ENCODE results near the gene TXNIP.

TXNIP gene

DNA sequence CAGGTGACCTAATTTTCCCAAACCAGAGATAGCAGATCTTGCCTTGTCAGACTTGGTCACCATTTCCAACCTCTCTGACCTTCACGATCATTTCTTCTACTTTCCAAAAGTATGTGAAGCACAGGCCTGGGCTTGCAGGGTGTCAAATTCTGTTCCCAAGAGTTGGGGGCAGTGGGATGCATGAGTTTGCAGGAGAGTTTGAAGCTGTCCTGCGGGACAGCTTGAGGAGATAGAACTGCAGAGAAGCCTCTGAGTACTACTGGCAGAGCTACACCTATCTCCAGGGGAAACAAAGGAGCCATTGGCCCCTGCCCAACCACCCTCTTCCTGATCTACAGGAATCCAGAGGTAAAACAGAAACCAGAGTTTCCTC lies 11.3 kb downstream of the TXNIP start:
- no peak for DNase-seq

DNA sequence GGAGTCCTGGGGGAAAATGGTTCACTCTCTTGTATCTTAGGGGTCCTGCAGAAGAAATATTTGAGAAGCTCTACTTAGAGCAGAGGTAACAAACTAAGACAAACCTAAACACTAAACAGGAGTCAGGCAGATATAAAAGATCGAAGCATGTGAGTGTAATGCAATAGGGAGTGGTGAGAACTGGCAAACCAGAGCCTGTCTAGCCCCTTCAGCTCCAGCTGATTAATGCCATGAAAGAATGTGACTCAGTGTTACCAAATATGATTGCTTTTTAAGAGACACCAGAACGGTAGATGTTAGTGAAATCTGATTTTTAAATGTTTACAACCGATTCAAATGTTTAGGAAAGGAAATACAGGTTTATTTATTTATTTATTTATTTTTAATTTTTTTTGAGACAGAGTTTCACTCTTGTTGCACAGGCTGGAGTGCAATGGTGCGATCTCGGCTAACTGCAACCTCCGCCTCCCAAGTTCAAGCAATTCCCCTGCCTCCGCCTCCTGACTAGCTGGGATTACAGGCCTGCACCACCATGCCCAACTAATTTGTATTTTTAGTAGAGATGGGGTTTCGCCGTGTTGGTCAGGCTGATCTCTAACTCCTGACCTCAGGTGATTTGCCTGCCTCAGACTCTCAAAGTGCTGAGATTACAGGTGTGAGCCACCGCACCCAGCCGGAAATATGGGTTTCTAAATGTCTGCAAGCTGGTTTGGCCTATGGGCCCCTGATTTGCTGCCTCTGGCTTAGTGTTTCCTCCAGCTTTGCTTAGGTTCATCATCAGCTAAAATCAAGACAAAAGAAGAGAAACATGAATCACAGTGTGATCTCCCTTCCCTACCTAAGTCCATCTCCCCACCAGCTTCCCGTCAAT lies 12.2 kb downstream of the TXNIP start:
- DNase-seq: no peak

DNA sequence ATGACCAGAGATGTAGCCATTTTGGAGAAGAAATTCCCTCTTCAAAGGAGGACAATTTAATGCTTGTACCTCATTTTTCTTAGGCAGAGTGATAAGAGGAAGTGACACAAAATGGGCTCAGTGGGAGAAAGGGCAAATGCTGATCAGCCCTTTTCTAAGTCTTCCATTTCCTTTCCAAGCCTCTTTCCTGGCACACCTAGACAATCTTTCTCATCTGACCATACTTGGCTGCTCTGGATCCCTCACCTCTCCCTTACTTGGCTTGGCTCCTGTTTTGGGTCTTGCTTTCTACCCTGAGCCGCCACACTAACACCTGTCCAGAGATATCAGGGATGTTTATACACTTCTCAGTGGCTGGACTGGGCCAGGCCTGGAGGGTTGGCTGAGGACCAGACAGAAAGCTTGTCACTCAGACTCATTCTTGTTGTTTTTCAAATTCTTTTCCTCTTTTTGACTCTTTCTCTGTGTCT lies 13.1 kb downstream of the TXNIP start:
- no peak for DNase-seq

DNA sequence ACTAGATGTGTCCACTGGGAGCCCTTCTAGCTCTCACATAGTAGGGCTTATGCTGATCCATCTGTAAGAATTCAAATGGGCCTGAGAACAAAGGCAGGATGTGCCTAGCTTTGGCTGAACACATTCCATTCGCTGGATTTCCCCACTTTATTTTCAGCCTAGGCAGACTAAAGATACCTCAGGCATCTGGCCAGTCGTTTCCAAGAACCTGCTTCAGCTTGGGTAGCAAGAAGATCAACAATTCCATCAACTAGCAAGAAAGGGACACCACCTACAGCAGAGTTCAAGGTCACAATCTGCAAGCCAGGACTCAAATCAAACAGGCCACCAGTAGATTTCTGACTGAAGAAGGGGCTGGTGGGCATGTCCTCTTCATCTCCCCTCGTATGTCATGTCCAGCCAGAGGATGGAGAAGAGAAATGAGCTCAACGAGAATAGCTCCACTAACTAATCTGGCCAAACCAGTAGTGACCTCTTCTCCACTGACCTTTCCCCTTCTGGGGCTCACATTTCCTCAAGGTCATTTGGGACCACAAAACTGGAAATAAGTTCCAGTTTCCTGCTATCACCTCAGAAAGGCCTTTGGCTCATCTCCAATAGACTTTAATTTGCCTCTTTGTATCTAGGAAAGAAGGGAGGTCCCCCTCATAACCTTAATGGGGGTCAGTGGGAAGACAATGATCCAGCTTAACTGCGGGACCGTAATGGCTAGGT lies 14.2 kb downstream of the TXNIP start:
- no peak for DNase-seq

DNA sequence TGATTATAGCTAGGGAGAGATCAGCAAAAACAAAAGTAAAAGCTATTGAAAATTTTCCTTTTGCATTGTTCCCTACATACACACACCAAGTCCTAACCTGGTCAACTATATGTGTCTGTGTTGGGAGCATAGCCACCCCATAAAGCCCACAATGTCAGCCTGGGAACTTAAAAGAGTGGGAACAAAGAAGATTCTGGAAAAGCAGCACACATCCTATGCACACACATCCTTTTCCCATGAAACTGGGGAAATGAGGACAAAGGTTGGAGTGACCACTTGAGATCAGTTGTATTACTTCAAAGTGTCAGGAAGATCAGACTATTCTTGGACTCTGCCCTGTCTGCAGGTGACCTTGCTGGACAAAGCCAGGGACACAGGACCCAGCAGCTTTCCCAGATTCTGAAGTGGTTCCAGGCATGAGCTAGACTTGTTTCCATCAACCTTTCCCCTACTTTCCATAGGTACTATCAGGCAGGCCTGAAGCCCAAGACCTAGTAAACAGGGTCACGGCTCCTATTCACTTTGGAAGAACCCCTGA lies 15.9 kb downstream of the TXNIP start:
- DNase-seq: no peak

DNA sequence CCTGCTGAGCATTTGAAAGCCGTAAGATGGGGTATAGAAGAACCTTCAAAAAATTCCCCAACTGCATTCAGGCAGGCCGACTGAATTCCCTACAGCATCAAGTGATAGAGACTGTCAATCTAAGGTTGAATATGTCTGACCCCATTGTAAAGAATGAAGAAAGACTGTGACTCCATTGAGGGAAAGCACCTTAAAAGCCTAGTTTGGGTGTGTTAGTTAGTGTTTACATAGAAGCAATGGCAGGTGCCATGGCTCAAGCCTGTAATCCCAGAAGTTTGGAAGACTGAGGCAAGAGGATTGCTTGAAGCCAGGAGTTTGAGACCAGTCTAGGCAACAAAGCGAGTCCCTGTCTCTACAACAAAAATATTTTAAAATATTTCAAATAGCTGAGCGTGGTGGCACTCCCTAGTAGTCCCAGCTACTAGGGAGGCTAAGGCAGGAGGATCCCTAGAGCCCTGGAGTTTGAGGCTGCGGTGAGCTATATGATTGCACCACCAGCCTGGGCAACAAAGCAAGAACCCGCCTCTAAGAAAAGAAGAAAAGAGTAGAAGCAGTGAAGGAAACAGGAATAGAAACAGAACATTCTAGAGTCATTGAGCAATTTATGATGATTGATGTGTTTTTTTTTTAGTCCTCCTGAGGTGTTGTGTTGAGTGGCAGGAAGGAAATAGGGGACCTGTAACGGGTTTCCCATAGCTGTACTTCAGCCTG lies 16.5 kb downstream of the TXNIP start:
- no peak for DNase-seq

DNA sequence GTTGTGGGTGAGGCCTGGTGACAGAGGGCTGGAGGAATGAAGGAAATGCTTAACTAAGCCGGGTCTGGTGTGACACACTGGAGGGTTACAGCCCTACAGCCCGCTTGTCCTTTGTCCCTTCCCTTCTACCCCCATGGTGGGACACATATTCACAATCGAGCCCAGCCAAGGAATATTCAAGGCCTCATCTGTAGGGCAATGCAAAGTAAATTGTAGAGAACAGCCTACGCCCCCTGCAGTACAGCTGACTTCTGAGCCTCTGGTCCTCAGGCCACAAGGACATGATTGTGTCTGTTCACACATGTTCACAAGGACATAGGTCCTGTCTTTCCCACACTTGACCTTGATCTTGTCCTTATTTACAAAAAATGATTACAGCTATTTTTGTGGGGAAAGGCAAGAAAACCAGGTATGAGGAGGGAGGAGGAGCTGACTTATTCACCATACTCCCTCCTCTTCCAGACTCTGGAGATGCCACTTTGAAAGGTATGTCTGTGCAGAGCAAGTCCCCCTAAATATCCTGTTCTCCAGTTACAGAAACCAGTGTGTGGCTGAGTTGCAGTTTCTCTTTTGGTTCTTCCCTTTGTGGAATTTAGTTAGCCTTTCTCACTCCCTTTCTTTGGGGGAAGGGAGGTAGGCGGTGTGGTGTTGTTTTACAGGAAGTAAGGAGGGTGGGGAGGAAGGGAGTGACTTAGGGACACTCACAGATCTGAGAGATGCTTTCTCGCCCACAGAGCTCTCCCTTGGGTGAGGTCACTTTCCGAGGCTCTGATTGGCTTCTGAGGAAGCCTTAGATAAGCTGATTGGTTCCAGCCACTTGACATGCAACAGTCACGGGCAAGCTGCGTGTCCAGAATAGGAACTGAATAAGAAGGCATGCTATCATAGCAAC lies 17.3 kb downstream of the TXNIP start:
- DNase-seq: peak; percentile 100

DNA sequence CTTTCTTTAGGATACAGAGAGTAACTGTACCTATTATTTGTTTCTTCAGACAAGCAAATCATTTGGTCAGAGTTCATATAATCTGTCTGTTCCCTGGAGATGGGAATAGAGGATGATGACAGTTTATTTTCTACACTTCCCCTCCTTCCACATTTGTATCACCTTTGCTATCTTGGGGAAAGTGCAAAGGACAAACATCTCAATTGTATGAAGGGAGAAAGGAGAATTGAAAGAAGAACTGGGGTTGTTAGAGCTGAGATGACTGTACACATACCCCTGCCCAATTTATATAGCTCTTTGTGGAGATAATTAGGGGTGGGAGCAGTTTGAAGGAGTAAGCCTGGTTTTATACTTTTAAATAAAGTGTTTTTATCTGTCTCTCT lies 17.9 kb downstream of the TXNIP start:
- DNase-seq: no peak

DNA sequence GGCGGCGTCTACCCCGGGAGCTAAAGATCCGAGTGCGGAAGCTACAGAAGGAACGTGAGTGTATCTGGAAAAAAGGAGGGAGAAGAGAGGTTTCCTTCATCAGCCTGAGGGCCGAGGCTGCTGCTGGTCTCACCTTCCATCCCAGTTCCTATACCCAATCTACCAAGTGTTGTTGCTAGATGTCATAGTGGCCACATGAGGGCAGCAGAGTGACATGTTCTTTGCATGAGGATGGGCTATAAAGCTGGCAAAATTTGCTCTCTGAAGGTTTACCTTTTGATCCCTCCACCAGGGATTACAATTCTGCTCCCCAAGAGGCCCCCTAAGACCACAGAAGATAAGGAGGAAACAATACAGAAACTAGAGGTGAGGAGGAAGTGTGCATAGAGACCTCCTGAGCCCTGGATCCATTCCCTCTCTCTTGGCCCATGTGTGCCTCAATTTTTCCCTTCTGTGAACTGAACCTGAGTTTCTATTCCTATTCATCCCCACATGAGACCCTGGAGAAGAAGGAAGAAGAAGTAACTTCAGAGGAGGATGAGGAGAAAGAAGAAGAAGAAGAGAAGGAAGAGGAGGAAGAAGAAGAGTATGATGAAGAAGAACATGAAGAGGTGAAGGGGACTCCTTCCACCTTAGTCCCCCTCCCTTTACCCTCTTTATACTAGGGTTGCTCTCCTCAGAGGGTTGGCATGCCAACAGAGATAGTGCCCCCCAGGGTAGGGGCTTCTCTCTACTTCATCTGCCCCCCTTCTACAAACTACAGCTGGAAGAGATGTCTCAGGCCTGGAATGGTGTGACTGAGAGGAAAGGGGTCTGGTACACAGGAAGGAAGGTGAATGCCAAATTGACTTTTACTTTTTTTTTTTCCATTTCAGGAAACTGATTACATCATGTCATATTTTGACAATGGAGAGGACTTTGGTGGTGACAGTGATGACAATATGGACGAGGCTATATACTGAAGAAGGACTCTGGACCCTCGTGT lies 18.6 kb downstream of the TXNIP start:
- DNase-seq: peak; percentile 83

DNA sequence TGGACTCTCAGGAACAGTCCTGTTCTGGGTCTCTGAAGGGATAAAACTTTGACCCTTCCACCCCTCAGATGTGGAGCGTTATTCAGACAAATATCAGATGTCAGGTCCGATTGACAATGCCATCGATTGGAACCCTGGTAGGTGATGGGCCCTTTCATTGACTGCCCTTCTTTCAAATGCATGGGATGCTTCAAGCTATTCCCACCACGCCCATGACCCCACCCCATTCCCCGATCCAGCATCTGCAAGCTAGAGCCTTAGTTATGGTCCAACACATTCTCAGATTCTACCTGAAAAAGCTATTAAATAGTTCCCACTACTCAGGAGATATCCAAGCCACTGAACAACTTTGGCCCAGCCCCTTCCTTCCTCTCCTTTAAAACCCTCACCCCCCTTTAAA lies 19.4 kb downstream of the TXNIP start:
- no peak for DNase-seq

DNA sequence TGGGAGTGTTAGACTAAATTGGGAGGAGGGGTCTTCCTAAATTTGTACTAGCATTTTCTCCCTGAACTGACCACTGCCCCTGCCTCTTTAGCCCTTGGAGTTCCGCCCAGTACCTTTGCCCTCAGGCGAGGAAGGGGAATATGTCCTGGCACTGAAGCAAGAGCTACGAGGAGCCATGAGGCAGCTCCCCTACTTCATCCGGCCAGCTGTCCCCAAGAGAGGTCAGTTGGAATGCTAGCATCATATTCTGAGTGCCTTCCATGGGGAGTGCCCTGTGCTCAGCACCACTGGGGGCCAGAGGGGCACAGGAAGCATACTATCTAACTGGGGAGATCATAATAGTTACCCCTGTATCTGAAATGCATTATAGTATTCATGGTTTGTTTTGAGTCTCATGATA lies 21.2 kb downstream of the TXNIP start:
- DNase-seq: no peak

DNA sequence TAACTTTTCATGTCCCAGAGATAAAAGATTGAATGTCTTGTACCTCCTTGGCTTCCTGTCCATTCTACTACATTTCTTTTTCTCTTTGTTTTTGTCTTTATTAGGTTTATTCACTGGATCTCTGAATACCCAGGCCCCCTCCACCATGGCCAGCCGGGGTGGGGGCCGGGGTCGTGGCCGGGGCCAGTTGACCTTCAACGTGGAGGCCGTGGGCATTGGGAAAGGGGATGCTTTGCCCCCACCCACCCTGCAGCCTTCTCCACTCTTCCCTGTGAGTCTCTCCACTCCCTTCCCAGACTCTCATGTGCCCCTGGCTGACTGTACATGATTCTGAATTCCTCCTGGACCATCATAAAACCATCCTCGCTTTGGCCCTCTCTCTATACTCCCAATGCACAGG lies 21.7 kb downstream of the TXNIP start:
- no peak for DNase-seq

DNA sequence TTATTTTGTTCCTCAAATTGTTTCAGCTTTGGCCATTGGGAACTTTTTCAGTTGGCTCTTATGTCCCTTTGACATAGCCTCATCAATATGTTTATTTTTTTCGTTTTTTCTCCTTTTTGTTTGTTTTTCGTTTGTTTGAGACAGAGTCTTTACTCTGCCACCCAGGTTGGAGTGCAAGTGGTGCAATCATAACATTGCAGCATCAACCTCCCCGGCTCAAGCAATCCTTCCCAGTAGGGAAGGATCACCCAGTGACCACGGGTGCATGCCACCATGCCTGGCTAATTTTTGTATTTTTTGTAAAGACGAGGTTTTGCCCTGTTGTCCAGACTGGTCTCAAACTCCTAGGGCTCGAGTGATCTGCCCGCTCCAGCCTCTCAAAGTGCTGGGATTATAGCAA lies 23.8 kb downstream of the TXNIP start:
- no peak for DNase-seq

DNA sequence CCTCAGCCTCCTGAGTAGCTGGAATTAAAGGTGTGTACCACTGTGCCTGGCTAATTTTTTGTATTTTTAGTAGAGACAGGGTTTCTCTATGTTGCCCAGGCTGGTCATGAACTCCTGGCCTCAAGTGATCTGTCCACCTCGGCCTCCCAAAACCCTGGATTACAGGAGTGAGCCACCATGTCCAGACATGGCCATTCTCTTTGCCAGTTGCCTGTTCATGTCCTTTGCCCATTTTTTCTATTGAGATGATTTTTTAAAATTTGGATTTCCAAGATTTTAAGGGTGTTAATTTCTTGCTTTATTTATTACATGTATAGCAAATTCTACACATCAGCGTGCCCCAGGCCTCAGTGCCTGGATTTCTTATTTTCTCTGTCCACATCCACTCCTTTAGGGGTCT lies 29.1 kb downstream of the TXNIP start:
- no peak for DNase-seq

DNA sequence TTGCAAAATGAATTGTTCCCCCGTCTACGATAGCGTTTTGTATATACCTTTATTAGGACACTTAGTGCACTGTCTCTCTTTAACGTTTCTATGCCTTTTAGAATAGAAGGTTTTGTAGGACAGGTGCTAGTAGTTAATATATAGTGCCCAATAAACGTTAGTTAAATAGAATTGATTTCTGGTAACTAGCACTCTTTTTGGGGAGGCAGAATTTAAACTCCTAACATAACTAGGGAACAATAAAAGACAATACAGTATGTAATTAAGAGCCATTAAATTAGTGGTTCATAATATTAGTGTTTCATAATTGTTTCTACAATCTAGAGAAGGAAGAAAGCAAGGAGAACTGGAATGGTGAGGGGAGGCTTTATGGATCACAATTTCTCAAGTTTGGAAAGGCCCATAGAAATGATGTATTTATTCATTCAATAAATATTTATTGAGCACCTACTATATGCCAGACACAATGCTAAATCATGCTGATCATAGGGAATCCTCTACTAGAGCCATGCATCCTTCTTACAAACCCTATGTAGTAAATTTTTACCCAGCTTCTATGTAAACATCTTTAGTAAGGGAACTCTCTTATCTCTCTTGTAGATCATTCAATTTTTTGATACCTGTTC lies 31.1 kb downstream of the TXNIP start:
- no peak for DNase-seq

DNA sequence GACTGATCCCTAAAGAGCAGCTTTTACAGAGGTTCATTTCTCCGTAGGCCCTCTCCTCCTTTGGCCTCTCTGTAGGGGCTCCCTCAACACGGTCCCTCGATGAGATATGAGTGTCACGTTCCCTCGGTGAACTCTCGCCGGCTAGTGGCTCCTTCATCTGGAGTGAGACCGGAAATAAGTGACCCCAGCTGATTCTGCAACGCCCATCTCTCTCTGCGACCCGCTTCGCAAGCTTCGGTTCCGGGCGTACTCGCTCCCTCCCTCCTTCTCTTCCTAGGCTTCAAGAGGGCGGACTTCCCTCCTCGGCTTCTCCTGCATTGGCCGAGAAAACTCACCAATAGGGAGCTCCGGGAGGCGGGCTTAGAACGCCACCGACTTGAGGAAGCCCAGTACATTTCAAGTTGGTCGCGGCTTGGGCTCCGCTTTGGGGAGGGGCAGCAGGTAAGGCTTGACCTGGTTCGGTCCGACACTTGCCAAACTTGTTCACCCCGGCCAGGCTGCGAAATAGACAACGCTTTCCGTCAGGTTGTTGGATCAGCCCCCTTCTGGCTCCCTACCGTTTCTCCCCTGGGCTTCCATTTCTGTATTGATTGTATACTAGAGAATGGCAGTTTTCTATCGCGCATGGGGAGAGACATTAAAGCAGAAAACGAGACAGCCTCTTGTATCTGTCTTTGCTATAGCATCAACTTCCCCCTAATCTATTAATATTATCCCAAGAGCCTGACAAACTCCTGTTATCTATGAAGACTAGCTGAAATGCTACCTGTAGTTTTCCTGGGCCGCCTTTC lies 31.9 kb downstream of the TXNIP start, which contains the start of the genes ANKRD34A and POLR3GL:
TSS of gene ANKRD34A (minus strand) at position 248 of the 791 bp plus-strand sequence. CDS start 2,816 bp downstream, outside the sequence.
TSS of gene POLR3GL (plus strand) at position 363 of the 791 bp plus-strand sequence. CDS start 10,176 bp downstream, outside the sequence.
- DNase-seq: peak; percentile 88

DNA sequence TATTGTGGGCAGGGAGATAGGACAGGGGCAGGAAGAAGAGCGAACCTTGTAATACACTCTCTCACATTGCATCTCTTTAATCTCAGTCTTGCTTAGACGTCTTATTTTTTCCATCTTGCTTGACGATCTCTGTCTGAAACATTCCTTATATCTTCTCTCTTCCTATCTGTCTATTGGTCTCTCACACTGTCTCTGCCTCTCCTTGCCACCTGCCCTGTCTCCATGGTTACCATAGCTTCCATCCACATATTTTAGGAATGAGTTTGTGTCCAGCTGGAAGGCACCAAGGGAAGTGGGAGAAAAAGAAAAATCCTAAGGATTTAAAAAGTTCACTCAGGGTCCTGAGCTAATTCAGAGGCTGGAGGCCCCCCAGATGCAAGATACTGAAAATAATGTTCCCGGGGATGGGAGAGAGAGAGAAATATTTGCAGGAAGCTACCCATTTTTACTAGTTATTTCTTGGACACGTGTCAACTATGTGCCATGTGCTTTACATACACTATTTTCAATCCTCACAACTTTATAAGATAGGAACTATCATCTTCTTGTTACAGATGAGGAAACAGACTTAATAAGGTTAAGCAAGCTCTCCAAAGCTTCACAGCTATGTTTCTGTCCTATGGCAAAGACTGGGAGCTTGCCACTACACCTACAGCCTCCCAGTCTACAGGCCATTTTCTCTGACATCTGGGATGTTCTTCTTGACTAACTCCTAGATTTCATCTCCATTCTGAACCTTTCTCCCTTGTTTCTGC lies 32.9 kb downstream of the TXNIP start:
- DNase-seq: peak; percentile 84
